GM10248 (cell line): ENCODE data around the gene OSBPL10.

Experiments used
- CTCF ChIA-PET: fragments of 300-600 bp; sonication (Branson Sonifier 250); formaldehyde crosslinking; extraction: SDS; loops from one replicate; lab custom pipeline; 2021; ENCODE audit warnings: antibody characterized with exemption; lab: Yijun Ruan, JAX
- POLR2A ChIA-PET: fragments of 350-650 bp; sonication (Branson Sonifier 250); formaldehyde crosslinking; extraction: SDS; loops from one replicate; lab custom pipeline; 2020; ENCODE audit warnings: antibody characterized with exemption; lab: Yijun Ruan, JAX
- DNase-seq: peaks from one replicate; pipeline ENCODE4 v3.0.0; 2012; ENCODE audit errors: extremely low spot score
- CTCF ChIP-seq: IDR thresholded peaks from 2 replicates; pipeline ENCODE4 v1.5.1; 2012; ENCODE audit warnings: mild to moderate bottlenecking, low read depth; ENCODE audit errors: extremely low read depth, missing control alignments, control extremely low read depth

OSBPL10 gene

GRCh38 chr3:31636694-31637442 is 344.2 kb downstream of the OSBPL10 start:
- DNase-seq: no peak
- POLR2A ChIA-PET: no interaction called here
- CTCF ChIA-PET: interaction anchor here (1.5 to 1.6 kb wide), 2 partner anchors 14 to 232 kb away, joined by 3 read pairs; no protein-coding TSS in a partner anchor
- no peak for TF ChIP-seq CTCF

- CTCF ChIA-PET: interaction anchor here (0.9 to 1.6 kb wide), 5 partner anchors 9 to 231 kb away, joined by 3 to 4 read pairs (median 3); no protein-coding TSS in a partner anchor
- no peak for DNase-seq
- TF ChIP-seq CTCF: no peak
- POLR2A ChIA-PET: no interaction called here
These were observed 345.0 kb downstream of the OSBPL10 start for GRCh38 chr3:31636049-31636448.

DNA sequence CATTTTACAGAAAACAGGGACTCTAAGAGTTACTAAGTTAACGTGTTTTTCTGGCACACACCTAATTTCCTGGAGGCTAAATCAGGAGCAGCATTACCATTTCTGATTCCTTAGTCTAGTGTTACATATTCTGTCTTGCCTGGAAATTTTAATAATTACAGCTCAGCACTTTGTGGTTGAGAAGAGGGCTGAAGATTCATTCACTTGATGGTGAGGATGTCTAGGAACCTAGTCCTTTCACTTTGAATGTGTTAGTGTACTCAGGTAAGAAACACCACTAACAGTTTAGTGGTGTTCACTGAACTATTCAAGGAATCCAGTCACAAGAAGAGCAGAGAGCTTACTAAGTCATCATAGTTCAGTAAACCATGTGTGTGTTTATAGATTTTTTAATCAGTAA is 345.5 kb downstream of the OSBPL10 start:
- TF ChIP-seq CTCF: no peak
- POLR2A ChIA-PET: no interaction called here
- no peak for DNase-seq
- CTCF ChIA-PET: interaction anchor here (0.9 to 1.6 kb wide), 5 partner anchors 10 to 230 kb away, joined by 3 to 4 read pairs (median 3); no protein-coding TSS in a partner anchor

- POLR2A ChIA-PET: no interaction called here
- DNase-seq: no peak
- CTCF ChIA-PET: no interaction called here
- TF ChIP-seq CTCF: no peak
These were observed 346.6 kb downstream of the OSBPL10 start for GRCh38 chr3:31634476-31634875.

GRCh38 chr3:31629054-31629453 is 352.0 kb downstream of the OSBPL10 start:
- no peak for TF ChIP-seq CTCF
- ChIA-PET CTCF (interaction anchor here (0.8 to 1.8 kb wide), 3 partner anchors 10 to 63 kb away, joined by 3 to 7 read pairs (median 3); no protein-coding TSS in a partner anchor), POLR2A (no interaction called here)

DNA sequence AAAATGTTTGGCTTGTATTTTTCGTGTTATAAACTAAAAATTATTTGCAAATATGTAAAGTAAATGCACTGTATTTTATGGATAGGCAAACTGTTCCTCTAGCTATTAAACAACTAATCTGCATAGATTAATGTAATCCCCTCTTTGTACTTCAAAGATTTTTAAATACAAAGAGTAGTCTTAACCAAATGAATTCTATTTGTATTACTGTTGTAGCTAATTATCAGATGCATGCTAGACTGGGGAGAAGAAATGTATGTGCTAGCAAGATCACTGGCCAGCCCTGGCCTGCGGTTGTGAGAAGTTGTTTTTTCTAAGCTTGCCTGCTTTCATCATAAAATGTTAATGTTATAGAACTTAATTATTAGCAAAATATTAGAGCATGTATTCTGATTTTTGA is 355.7 kb downstream of the OSBPL10 start:
- POLR2A ChIA-PET: no interaction called here
- no peak for TF ChIP-seq CTCF
- no peak for DNase-seq
- CTCF ChIA-PET: interaction anchor here (1.0 to 1.5 kb wide), 4 partner anchors 14 to 59 kb away, joined by 3 to 4 read pairs (median 3); no protein-coding TSS in a partner anchor

More at GRCh38 chr3:31629054-31629453, 352.0 kb downstream of the OSBPL10 start:
- no peak for DNase-seq
